ENCODE results near the gene SLC16A8.

SLC16A8 gene

GRCh38 chr22:38112381-38112780 is 28.4 kb upstream of the SLC16A8 start:
- no peak for DNase-seq (ENCODE audit: low read depth in 2 of 2)

- no peak for DNase-seq (ENCODE audit: low read depth in 2 of 2)
Observed at GRCh38 chr22:38111925-38112355, 28.0 kb upstream of the SLC16A8 start.

GRCh38 chr22:38110863-38111852 is 27.2 kb upstream of the SLC16A8 start:
- no peak for DNase-seq (ENCODE audit: low read depth in 2 of 2)

GRCh38 chr22:38110008-38110862 is 26.3 kb upstream of the SLC16A8 start, which contains the start of gene BAIAP2L2:
BAIAP2L2 (minus strand) TSS chr22:38110684; CDS start chr22:38110525, 159 bp downstream.
- no peak for DNase-seq (ENCODE audit: low read depth in 2 of 2)

GRCh38 chr22:38109371-38110001 is 25.5 kb upstream of the SLC16A8 start:
- no peak for DNase-seq (ENCODE audit: low read depth in 2 of 2)

- no peak for DNase-seq (ENCODE audit: low read depth in 2 of 2)
Observed at GRCh38 chr22:38108561-38109319, 24.8 kb upstream of the SLC16A8 start.

- no peak for DNase-seq (ENCODE audit: low read depth in 2 of 2)
Observed at GRCh38 chr22:38107692-38108515, 23.9 kb upstream of the SLC16A8 start.

- no peak for DNase-seq (ENCODE audit: low read depth in 2 of 2)
Observed at GRCh38 chr22:38106814-38107578, 23.0 kb upstream of the SLC16A8 start.

- no peak for DNase-seq (ENCODE audit: low read depth in 2 of 2)
Observed at GRCh38 chr22:38104084-38104483, 20.1 kb upstream of the SLC16A8 start.

- DNase-seq (ENCODE audit: low read depth in 2 of 2) = no peak
Observed at GRCh38 chr22:38103641-38104040, 19.7 kb upstream of the SLC16A8 start.

GRCh38 chr22:38098410-38099249 is 14.6 kb upstream of the SLC16A8 start:
- peak in 1 of 2 experiments; percentile 12 for DNase-seq (ENCODE audit: low read depth in 2 of 2)

GRCh38 chr22:38097557-38098409 is 13.8 kb upstream of the SLC16A8 start:
- DNase-seq (ENCODE audit: low read depth in 2 of 2) = no peak

GRCh38 chr22:38097058-38097457 is 13.1 kb upstream of the SLC16A8 start:
- no peak for DNase-seq (ENCODE audit: low read depth in 2 of 2)

GRCh38 chr22:38089474-38089851 is 5.5 kb upstream of the SLC16A8 start:
- no peak for DNase-seq (ENCODE audit: low read depth in 2 of 2)

GRCh38 chr22:38088629-38089473 is 4.9 kb upstream of the SLC16A8 start:
- no peak for DNase-seq (ENCODE audit: low read depth in 2 of 2)

- DNase-seq (ENCODE audit: low read depth in 2 of 2) = no peak
Observed at GRCh38 chr22:38087855-38088254, 3.9 kb upstream of the SLC16A8 start.

GRCh38 chr22:38086942-38087341 is 3.0 kb upstream of the SLC16A8 start:
- DNase-seq (ENCODE audit: low read depth in 2 of 2) = no peak

All from fibroblast of skin of left biceps (primary cell).